IPS-15b (cell line): ENCODE data around the gene IGIP.
A peak's percentile ranks its signal among the peaks of the same experiment; 100 is the strongest.

ENCODE experiments used
- H3K27me3 ChIP-seq: one replicate; pipeline ENCODE4 v1.6.1; 2013; ENCODE audit warnings: low read length; ENCODE audit not compliant: control insufficient read depth, insufficient read depth
- H3K36me3 ChIP-seq: one replicate; pipeline ENCODE4 v1.6.1; 2013; ENCODE audit warnings: low read length; ENCODE audit not compliant: control insufficient read depth, insufficient read depth
- H3K4me1 ChIP-seq: one replicate; pipeline ENCODE4 v1.6.1; 2013; ENCODE audit warnings: mild to moderate bottlenecking, low read length; ENCODE audit not compliant: control insufficient read depth, insufficient read depth
- H3K4me3 ChIP-seq: one replicate; pipeline ENCODE4 v1.5.1; 2013; ENCODE audit warnings: low read depth, low read length
- H3K9ac ChIP-seq: one replicate; pipeline ENCODE4 v1.6.1; 2013; ENCODE audit warnings: low read depth, mild to moderate bottlenecking, low read length
- H3K9me3 ChIP-seq: one replicate; pipeline ENCODE4 v1.6.1; 2013; ENCODE audit warnings: mild to moderate bottlenecking, low read length; ENCODE audit not compliant: control insufficient read depth, insufficient read depth

IGIP gene

GRCh38 chr5:140113180-140113698, 12.5 kb upstream of the IGIP start:
- H3K9ac ChIP-seq: no peak overlapping the region
- no peaks in the 10 kb centered on the region for H3K9me3 ChIP-seq
- peak overlapping the region; percentile 83 for H3K4me3 ChIP-seq
- H3K4me1 ChIP-seq: peaks cover 12% of the 10 kb centered on the region
- no peaks in the 10 kb centered on the region for H3K36me3 ChIP-seq
- peaks cover 68% of the 10 kb centered on the region for H3K27me3 ChIP-seq

GRCh38 chr5:140113699-140114263, 12.0 kb upstream of the IGIP start, which contains the start of gene PURA:
Gene PURA, plus strand, starts transcription at chr5:140114109. Its CDS starts 73 bp downstream, at chr5:140114182.
- Histone ChIP-seq H3K36me3 (no peaks in the 10 kb centered on the region), H3K27me3 (peaks cover 66% of the 10 kb centered on the region), H3K4me3 (peak within 1 kb of the TSS; percentile 83), H3K9me3 (no peaks in the 10 kb centered on the region), H3K9ac (peak within 1 kb of the TSS; percentile 40), H3K4me1 (peaks cover 12% of the 10 kb centered on the region)

- Histone ChIP-seq H3K9me3 (no peaks in the 10 kb centered on the region), H3K36me3 (no peaks in the 10 kb centered on the region), H3K9ac (peak overlapping the region; percentile 40), H3K4me3 (peak overlapping the region; percentile 77), H3K27me3 (peaks cover 58% of the 10 kb centered on the region), H3K4me1 (peaks cover 12% of the 10 kb centered on the region)
These were observed 11.2 kb upstream of the IGIP start for GRCh38 chr5:140114341-140115185.

- Histone ChIP-seq H3K4me1 (peaks cover 12% of the 10 kb centered on the region), H3K9ac (no peak overlapping the region), H3K27me3 (peaks cover 52% of the 10 kb centered on the region), H3K36me3 (no peaks in the 10 kb centered on the region), H3K4me3 (peak overlapping the region; percentile 77), H3K9me3 (no peaks in the 10 kb centered on the region)
These were observed 10.6 kb upstream of the IGIP start for GRCh38 chr5:140115186-140115500.

GRCh38 chr5:140116716-140117115, 9.0 kb upstream of the IGIP start:
- Histone ChIP-seq H3K9me3 (no peaks in the 10 kb centered on the region), H3K36me3 (no peaks in the 10 kb centered on the region), H3K4me1 (peaks cover 7% of the 10 kb centered on the region), H3K4me3 (no peak overlapping the region), H3K9ac (no peak overlapping the region), H3K27me3 (peaks cover 37% of the 10 kb centered on the region)

GRCh38 chr5:140117523-140117922, 8.2 kb upstream of the IGIP start:
- Histone ChIP-seq H3K27me3 (peaks cover 29% of the 10 kb centered on the region), H3K9ac (no peak overlapping the region), H3K4me3 (no peak overlapping the region), H3K9me3 (no peaks in the 10 kb centered on the region), H3K4me1 (peaks cover under 1% of the 10 kb centered on the region), H3K36me3 (no peaks in the 10 kb centered on the region)

GRCh38 chr5:140118302-140118936, 7.3 kb upstream of the IGIP start:
- Histone ChIP-seq H3K9me3 (no peaks in the 10 kb centered on the region), H3K27me3 (peaks cover 26% of the 10 kb centered on the region), H3K4me3 (no peak overlapping the region), H3K4me1 (no peaks in the 10 kb centered on the region), H3K36me3 (no peaks in the 10 kb centered on the region), H3K9ac (no peak overlapping the region)

GRCh38 chr5:140126315-140127012, 727 bp downstream of the IGIP start:
- no peak overlapping the region for H3K9ac ChIP-seq
- H3K27me3 ChIP-seq: peaks cover 2% of the 10 kb centered on the region
- no peaks in the 10 kb centered on the region for H3K4me1 ChIP-seq
- no peaks in the 10 kb centered on the region for H3K9me3 ChIP-seq
- no peaks in the 10 kb centered on the region for H3K36me3 ChIP-seq
- no peak overlapping the region for H3K4me3 ChIP-seq

GRCh38 chr5:140128376-140128775, 2.6 kb downstream of the IGIP start:
- H3K4me3 ChIP-seq: no peak overlapping the region
- H3K36me3 ChIP-seq: no peaks in the 10 kb centered on the region
- H3K9ac ChIP-seq: no peak overlapping the region
- H3K27me3 ChIP-seq: peaks cover 8% of the 10 kb centered on the region
- no peaks in the 10 kb centered on the region for H3K9me3 ChIP-seq
- no peaks in the 10 kb centered on the region for H3K4me1 ChIP-seq

GRCh38 chr5:140130949-140131733, 5.4 kb downstream of the IGIP start:
- no peak overlapping the region for H3K4me3 ChIP-seq
- H3K36me3 ChIP-seq: no peaks in the 10 kb centered on the region
- H3K27me3 ChIP-seq: peaks cover 8% of the 10 kb centered on the region
- H3K9me3 ChIP-seq: no peaks in the 10 kb centered on the region
- no peak overlapping the region for H3K9ac ChIP-seq
- no peaks in the 10 kb centered on the region for H3K4me1 ChIP-seq

- no peak overlapping the region for H3K9ac ChIP-seq
- H3K4me1 ChIP-seq: no peaks in the 10 kb centered on the region
- H3K27me3 ChIP-seq: peaks cover 6% of the 10 kb centered on the region
These were observed 6.3 kb downstream of the IGIP start for GRCh38 chr5:140131967-140132409.

More at GRCh38 chr5:140131967-140132409, 6.3 kb downstream of the IGIP start:
- H3K9me3 ChIP-seq: no peaks in the 10 kb centered on the region
- no peaks in the 10 kb centered on the region for H3K36me3 ChIP-seq
- no peak overlapping the region for H3K4me3 ChIP-seq
